HL-60/S4 treated with retinoic acid at 250 ng/mL for 4 days and 3 days (cell line): Measurements from ENCODE around the gene TNRC18.
"Not testable (repeated sequence)": the region's sequence is repeated elsewhere in the genome, so short reads cannot be mapped to it uniquely, and the experiment has no call there.

Experiments
- in situ Hi-C: fragments of 300-500 bp; cut with MboI; formaldehyde crosslinking; loops from 2 replicates; pipeline ENCODE4 v1.7.0; 2022; ENCODE audit warnings: low sequenced_read_pairs

Gene TNRC18

DNA sequence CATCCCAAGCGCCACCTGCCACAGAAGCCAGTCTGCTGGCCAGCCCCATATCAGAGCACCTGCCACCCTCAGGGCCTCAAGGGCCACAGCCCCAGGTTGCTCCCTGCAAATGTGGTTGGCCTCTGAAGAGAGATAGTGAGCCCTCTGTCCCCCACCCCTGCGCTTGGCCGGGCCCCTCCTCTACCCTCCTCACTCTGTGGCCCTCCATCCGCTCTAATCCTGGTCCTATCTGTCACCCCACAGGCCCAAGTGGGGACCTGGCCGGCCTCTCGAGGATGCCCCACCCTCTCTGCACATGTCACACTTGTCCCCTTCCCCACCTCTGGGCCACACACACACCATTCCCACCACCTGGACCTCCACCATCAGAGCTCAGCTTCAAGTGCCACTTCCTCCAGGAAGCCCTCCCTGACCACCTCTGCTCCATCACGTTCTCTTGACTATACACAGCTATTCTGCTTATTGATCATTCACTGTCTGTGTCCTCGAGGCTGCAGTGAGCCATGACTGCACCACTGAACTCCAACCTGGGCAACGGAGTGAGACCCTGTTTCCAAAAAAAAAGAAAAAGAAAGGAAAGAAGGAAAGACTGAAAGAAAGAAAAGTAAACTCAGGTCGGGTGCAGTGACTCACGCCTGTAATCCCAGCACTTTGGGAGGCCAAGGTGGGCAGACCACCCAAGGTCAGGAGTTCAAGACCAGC, 42.4 kb downstream of the TNRC18 start:
- in situ Hi-C loops = no loop called here

DNA sequence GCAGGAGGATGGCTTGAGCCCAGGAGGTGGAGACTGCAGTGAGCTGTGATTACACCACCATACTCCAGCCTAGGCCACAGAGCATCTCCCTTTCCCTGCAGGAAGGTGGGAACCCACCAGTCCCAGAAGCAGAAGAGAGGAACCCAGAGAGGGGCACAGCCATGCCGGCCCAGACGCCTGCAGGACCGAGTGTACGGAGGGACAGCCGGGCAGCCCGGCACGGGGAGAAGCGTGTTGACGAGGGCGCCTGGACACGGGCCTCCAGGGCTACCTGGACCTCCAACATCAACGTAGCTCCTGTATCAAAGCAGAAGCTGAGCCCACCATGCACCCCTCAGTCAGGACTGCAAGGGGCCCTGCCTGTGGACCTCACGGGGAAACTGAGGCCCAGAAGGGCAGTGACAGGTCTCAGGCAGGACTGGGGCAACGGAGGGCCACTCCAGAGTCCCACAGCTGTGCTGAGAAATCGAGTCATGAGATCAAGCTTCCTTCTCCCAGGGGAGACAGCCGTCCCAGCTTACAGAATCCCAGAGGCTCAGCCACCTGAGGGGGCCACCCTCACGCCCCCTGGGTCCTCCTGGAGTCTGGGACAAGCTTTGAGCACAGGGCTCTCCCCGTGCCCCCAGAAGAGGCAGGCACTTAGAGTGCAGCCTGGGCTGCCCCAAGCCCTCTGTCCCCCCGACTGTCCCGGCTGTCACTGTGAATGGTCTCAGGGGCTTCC, 43.1 kb downstream of the TNRC18 start:
- in situ Hi-C loops = no loop called here

DNA sequence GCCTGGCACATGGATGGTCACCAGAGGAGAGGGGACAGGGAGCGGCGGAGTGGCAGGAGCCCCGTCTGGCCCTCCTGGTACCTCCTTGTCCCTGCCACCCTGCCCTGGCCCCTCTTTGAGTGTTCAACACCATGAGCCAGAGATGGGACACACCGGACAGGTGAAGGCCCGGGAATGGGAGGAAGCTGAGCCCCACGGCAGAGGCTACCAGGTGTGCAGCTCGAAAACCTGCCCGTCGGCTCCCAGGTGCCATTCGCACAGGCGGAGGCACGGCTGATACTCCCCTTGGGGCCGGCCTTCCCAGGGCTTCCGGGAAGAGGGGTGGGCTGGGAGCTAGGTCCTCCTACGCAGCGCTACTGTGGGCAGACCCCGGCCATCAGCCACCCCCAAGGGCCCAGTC, 44.1 kb downstream of the TNRC18 start:
- in situ Hi-C loops = no loop called here

DNA sequence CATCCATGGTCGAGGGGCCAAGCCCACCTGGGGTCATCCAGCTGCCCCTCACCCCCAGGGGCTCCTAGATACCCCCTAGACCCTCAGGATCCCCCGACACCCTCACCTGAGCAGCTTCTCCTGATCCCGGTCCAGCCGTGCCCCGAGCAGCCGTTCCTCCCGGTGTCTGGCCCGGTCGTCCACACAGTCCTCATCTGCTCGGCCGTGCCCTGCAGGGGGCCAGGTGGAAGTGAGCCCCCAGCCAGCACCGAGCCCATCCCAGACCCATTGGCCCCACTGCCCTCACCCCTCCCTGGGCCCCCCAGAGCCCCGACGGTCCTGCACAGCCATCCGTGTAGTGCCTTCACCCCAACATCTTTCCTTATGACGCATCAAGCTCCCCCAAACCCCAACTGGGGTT, 45.8 kb downstream of the TNRC18 start:
- in situ Hi-C loops = no loop called here

DNA sequence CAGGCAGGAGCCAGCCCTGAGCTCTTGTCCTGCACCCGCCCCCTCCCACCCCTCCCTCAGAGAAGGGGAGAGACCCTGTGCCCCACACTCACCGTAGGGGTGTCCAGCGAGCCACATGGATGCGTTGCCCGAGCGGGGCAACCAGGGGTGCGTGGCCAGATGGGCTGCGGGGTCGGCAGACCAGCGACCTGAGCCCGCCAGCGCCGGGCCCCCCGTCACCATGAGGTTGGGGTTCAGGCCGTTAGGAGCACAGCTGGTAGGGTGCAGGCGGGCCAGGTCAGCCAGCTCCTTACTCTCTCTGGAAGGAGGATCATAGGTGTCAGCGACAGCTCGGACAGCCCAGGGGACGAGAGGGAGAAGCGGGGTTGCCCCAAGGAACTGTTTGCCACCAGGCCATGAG, 46.4 kb downstream of the TNRC18 start:
- in situ Hi-C loops = no loop called here

DNA sequence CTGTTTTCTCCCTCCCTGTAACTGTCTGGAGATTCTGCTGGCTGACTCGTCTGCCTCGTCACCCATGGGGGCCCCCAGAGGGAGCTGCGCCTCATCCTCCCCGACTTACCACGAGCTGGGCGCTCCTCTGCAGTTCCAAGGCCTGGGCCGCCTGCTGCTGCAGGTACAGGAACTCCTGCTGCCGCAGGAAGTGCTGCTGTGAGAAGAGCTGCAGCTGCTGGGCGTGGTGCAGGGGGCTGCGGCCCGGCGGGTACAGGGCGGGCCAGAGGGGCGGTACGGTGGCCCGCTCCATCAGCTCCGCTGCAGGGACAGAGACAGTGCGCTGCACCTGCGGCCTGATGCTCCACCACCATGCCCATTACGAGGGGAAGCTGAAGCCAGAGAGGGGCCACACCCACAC, 47.7 kb downstream of the TNRC18 start:
- in situ Hi-C loops = no loop called here

DNA sequence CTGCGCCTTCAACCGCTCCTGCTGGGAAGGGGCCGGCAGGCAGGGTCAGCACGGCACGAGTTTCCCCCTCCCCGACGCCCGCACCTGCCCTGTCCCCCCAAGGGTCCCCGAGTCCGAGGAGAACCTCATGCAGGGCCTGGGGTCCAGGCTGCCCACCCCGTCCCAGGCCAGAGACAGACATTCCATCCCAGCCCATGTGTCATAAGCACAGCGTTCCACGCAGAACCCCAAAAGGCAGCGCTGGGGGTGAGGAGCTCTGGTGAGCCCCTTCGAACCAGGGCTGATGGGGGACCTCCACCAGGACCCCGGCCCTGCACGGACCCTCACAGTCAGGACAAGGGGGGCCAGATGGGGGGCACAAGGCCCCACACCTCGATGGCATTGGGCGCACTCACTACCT, 49.2 kb downstream of the TNRC18 start:
- in situ Hi-C loops = no loop called here

DNA sequence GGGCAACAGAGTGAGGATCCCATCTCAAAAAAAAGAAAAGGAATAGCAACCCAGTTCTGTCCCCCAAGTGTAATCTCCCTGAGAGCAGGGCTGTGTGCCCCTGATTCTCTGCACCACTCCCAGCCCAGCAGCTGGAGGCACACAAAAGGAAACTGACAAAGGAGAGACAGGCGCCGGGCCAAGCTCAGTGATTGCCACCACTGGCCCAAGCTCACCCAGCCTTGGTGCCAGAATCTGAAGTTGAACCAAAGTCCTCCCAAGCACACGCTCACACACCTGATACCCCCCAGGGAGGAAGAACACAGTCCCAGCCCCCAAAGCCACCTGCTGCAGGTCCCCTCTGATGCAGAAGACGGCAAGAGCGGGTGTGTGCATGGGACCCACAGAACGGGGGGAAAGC, 50.3 kb downstream of the TNRC18 start:
- in situ Hi-C loops = no loop called here

DNA sequence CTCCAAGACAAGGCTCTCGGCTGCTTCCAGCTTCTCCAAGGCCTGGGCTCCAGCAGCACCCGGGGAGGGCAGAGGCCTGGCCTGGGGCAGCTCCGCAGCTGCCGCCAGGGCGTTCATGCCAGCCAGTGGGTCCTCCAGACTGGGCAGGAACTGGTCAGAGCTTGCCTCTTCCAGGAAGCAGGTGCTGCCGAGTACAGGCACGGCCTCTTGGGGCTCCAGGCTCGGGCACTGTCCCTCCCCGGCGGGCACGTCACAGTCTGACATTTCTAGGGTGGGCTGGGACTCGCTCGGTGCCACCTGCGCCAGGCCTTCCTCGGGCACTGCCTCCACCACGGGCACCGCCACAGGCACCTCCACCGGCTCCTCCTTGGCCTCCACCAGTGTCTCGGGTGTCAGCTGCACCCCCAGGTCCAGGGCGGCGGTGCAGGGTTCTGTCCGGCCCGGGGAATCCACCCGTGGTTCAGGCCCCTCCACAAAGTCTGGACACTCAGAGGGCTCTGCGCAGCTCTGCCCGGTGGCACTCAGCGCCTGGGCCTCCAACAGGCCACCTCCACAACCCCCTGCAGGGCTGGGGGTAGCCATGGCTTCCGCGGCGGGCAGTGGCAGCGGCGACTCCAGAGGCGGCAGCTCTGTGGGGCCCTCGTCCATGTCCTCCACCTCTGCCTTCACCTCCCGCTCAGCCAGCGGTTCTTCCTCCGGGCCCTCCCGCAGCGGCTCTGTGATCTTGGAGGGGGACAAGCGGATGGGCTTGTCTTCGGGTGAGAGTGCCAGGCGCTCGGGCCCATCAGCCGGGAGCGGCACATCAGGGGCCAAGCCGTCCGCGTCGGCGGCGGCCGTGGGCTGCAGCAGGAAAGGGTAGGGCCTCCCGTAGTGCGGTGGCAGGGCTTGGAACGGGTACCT, 52.9 kb downstream of the TNRC18 start:
- in situ Hi-C loops = no loop called here

DNA sequence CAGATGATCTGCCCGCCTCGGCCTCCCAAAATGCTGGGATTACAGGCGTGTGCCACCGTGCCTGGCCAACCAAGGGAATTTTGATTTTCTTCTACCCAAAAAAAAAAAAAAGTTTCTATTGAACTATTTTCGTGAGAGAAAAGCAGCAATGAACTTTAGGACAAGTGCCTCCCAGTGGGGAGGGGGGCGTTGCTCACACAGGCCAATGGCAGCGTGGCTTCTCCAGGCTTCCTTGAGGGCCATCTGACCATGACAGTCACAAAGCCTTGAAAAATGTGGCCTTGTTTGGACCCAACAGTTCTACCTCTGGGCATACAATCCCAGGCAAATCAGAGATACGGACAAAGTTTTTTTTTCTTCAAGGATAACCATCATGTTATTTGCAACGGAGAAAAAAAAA, 56.0 kb downstream of the TNRC18 start:
- in situ Hi-C loops = no loop called here

DNA sequence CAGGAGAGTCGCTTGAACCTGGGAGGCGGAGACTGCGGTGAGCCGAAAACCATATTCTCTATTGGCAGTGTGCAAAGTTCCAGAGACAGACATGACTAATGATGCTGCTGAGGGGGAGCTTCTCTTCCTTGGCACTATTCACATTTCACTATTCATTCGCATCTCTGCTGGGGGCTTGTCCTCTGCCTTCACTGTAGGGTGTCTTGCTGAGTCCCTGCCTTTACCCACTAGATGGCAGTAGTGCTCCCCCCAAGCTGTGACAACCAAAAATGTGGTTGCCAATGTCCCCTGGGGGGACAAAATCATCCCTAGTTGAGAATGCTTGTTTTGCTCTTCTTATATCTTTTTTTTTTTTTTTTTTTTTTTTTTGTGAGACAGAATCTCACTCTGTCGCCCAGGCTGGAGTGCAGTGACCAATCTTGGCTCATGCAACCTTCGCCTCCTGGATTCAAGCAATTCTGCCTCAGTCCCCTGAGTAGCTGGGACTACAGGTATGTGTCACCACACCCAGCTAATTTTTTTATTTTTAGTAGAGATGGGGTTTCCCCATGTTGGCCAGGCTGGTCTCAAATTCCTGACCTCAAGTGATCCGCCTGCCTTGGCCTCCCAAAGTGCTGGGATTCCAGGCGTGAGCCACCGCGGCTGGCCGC, 57.5 kb downstream of the TNRC18 start:
- in situ Hi-C loops = not testable (repeated sequence)

DNA sequence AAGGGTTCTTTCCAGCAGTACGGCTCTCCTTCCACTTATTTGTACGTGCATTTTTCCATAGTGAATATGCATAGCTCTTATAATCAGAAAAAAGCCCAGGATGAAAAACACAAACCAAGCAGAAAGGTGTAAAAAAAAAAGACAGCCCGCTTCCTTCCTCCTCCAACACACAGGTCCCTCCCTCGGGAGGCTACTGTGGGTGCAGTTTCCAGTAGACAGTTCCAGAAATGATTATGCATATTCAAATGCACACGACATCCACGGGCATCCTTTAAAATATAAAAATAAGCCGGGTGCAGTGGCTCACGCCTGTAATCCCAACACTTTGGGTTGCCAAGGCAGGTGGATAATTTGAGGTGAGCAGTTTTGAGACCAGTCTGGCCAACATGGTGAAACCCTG, 59.9 kb downstream of the TNRC18 start:
- in situ Hi-C loops = no loop called here

DNA sequence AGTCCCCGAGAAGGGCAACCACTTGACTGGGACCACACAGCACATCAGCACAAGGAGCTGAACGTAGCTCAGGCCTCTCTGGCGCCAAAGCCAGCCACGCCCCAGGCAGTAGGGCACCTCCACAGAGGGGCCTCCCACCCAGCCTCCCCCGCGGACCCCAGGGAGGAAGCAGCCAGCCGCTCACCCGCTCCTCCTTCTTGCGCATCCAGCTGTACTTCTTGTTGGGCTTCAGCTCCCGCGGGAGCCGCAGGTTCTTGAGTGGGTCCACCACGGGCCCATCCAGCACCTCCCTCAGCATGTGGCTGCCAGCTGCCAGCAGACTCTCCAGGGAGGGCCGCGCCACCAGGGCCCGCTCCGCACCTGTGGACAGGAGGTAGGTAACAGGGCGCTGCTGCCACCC, 61.2 kb downstream of the TNRC18 start:
- in situ Hi-C loops = no loop called here

DNA sequence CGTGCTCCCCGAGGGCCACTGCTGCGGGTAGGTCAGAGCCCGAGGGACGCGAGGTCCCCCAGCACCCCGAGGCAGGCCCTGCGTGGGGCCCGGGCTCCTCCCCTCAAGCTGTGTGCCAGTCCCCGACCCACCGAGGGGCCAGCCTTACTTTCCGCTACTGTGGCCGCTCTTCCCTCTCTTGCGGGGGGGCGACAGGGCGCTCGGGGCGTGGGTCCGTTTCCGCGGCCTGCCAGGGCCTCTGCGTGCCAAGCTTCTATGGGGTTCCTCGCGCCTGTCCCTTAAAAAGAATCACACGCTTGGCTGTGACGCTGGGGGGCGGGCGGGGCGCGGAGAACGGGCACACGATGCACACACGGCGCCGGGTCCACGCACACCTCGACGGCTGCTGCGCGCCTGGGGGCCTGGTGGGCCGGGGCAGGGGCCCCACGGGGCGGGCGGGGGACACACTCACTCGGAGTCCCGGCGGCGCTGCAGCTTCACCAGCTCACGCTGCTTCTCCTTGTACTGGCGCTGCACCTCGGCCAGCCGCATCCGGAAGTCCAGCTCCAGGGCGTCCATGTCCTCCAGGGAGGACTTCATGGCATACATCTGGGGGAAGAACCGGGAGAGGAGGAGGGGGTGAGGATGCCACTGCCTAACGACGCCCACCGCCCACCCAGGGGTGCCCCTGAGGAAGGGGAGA, 62.0 kb downstream of the TNRC18 start:
- in situ Hi-C loops = no loop called here

DNA sequence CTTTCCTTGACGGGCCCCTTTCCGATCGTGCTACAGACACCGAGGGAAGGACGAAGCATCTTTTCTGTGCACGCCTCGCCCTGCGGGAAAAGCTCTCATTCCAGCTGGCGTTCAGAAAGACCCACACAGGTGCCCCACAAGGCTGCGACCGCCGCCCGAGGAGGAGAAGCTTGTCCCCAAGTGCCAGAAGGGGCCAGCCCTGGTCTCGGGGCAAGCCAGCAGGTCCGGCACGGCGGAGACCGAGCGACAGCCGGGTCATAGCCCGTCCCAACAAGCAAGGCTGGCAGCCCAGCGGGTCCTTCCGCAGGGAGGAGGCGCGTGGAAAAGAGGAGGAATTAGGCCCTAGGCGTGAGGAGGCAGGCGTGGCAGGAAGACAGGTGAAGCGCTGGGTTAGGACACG, 62.7 kb downstream of the TNRC18 start:
- in situ Hi-C loops = no loop called here

DNA sequence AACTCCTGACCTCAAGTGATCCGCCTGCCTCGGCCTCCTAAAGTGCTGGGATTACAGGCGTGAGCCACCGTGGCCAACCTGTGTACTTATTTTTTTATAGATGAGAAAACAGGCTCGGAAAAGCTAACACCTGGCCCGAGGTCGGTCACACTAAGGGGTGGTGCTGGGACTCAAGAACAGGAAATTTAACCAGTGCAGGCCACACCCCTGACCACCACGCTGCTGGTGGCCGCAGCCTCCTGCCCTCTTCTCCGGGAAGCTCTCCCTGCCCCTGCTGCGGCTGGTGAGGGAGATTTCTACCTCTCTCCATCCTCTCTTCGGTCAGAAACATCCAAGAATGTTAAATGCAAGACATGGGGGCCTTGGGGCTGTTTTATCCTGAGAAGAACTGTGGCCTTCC, 63.2 kb downstream of the TNRC18 start:
- in situ Hi-C loops = no loop called here

DNA sequence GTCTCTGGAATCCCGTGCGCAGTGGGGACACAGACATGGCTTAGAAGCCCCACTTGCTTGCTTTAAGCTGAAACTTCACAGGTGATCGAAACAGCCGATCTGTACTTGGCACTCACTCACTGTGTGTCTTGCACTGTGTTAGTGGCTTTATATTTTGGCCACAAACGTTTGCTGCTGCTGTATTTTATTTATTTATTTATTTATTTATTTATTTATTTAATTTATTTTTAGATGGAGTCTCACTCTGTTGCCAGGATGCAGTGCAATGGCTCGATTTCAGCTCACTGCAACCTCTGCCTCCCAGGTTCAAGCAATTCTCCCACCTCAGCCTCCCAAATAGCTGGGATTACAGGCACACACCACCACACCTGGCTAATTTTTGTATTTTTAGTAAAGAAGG, 63.6 kb downstream of the TNRC18 start:
- in situ Hi-C loops = not testable (repeated sequence)

DNA sequence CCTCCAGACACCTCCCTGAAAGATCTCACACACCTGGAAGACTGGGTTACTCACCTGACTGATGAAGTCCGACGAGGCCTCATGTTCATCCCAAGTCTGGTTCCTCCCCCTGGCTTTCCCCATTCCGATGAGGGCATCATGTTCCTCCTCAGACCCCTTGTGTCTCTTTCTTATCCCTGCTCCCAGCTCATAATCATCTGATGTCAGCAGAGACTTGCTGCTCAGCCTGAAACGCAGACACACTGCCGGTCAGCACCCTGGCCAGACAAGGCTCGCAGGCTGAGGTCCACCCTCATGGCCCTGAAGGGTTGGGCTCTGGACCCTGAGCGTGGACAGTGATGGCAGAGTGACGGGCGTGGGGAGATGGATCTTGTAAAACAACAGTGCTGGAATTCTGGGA, 64.3 kb downstream of the TNRC18 start:
- in situ Hi-C loops = no loop called here

DNA sequence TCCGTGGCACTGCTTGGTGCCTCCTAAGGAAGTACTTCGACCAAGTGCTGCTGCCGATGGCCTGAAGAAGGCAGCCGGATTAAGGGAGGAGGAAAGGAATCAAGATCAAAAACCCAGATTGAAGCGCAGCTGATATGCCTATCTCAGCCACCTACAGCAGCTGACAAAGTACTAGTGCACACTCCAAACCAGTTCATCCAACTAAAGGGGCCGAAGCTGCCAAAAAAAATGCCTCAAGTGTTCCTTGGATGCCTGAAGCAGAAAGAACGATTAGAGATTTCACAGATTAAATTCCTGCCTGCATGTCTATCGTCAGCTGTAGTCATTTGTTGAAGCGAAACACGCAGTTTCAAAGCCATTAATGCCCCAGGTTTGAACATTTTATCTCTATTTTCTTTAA, 65.7 kb downstream of the TNRC18 start:
- in situ Hi-C loops = no loop called here

DNA sequence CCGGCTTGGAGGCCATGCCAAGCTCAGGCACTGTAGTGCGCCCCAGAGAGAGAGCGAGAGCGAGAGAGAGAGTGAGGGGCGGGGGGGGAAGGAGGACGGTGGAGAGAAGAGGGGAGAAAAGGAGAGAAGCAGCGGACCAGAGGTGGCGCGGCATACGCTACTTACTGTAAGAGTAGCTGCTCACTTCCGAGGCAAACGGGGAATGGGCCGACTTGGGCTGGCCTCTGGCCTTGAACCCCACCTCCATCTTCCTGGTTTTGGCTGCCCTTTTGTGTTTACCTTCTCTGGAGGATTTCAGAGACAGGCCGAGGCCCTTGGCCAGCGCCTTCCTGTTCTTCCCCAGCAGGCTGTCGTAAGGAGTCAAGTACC, 66.9 kb downstream of the TNRC18 start:
- in situ Hi-C loops = no loop called here
